B cell (primary cell): ENCODE results near the gene MFAP3L. TPM values are rescaled to one million over a fixed set of nuclear protein-coding genes. Genes with fewer than 3 reads are reported as not detected.

Experiments
- ATAC-seq: fragments of 200-7000 bp; cut with Tn5 transposase; one replicate; pipeline ENCODE4 v1.10.0; 2021; ENCODE audit warnings: low read depth, mild to moderate bottlenecking, moderate number of reproducible peaks, moderate library complexity
- CTCF ChIA-PET: fragments of 350-600 bp; sonication (Branson Sonifier 250); formaldehyde crosslinking; loops from one replicate; lab custom pipeline; 2021; ENCODE audit warnings: antibody characterized with exemption, inconsistent platforms; lab: Charles Lee
- POLR2A ChIA-PET: fragments of 350-600 bp; sonication (Branson Sonifier 250); formaldehyde crosslinking; loops from one replicate; lab custom pipeline; 2021; ENCODE audit warnings: antibody characterized with exemption; lab: Charles Lee
- DNase-seq: peaks from one replicate; pipeline ENCODE4 v3.0.0; 2013
- H2AFZ ChIP-seq: 2 replicates; pipeline ENCODE4 v1.6.1; 2012; ENCODE audit warnings: mild to moderate bottlenecking, low read depth, low read length; ENCODE audit not compliant: insufficient read depth, poor library complexity, severe bottlenecking
- H3K27ac ChIP-seq, 2 donors: 1 replicate in 1 of 2; 2 replicates in 1 of 2; pipeline ENCODE4 v1.5.1; 2012 to 2013; ENCODE audit warnings: low read length in 2 of 2, mild to moderate bottlenecking in 2 of 2, moderate library complexity in 1 of 2
- H3K27me3 ChIP-seq, 4 experiments: fragments of 200-600 bp in 1 of 4; sonication (generic) in 1 of 4; replicated peaks in 1 of 4; 1 replicate in 2 of 4; 2 replicates in 2 of 4; pipeline versions ENCODE4 v1.6.1 to v1.7.0; 2013 to 2016; ENCODE audit warnings: low read length in 3 of 4, mild to moderate bottlenecking in 2 of 4, mixed read lengths in 1 of 4, moderate library complexity in 1 of 4; ENCODE audit not compliant: insufficient read depth in 4 of 4, control insufficient read depth in 3 of 4; ENCODE audit errors: control extremely low read depth in 1 of 4
- H3K36me3 ChIP-seq, 2 experiments: replicated peaks in 1 of 2; 1 replicate in 1 of 2; 2 replicates in 1 of 2; pipeline versions ENCODE4 v1.6.1 to v1.7.1; 2013; ENCODE audit warnings: low read length in 1 of 2; ENCODE audit not compliant: insufficient read depth in 2 of 2, control insufficient read depth in 1 of 2; ENCODE audit errors: control extremely low read depth in 1 of 2, extremely low read depth in 1 of 2
- H3K4me1 ChIP-seq, 2 donors: fragments of 200-600 bp in 1 of 2; sonication (generic) in 1 of 2; 1 replicate in 1 of 2; 2 replicates in 1 of 2; pipeline versions ENCODE4 v1.5.1 to v1.6.1; 2013 to 2017; ENCODE audit warnings: low read length in 2 of 2; ENCODE audit not compliant: control insufficient read depth in 2 of 2, insufficient read depth in 2 of 2
- H3K4me2 ChIP-seq: replicated peaks from 2 replicates; pipeline ENCODE3; 2012; ENCODE audit warnings: mild to moderate bottlenecking, low read depth, low read length; ENCODE audit not compliant: poor library complexity, severe bottlenecking
- H3K4me3 ChIP-seq, 5 experiments: fragments of 200-600 bp in 1 of 5; sonication (generic) in 1 of 5; 1 replicate in 3 of 5; 2 replicates in 2 of 5; pipeline versions ENCODE4 v1.5.1 to v1.7.0; 2011 to 2016; ENCODE audit warnings: low read length in 4 of 5, mild to moderate bottlenecking in 4 of 5, low read depth in 2 of 5, control low read depth in 1 of 5, moderate library complexity in 1 of 5; ENCODE audit not compliant: insufficient read depth in 1 of 5; ENCODE audit errors: control extremely low read depth in 1 of 5, extremely low read depth in 1 of 5
- H3K79me2 ChIP-seq: fragments of 200-600 bp; sonication (generic); one replicate; pipeline ENCODE4 v1.6.0; 2016; ENCODE audit warnings: low read length; ENCODE audit not compliant: control insufficient read depth, insufficient read depth
- H3K9ac ChIP-seq: fragments of 200-600 bp; sonication (generic); 2 replicates; pipeline ENCODE4 v1.6.1; 2017; ENCODE audit warnings: mild to moderate bottlenecking, low read length, moderate library complexity
- H3K9me3 ChIP-seq, 3 donors: one replicate each; pipeline versions ENCODE4 v1.6.1 to v1.7.1; 2013; ENCODE audit warnings: low read length in 2 of 3; ENCODE audit not compliant: control insufficient read depth in 2 of 3, insufficient read depth in 1 of 3; ENCODE audit errors: control extremely low read depth in 1 of 3
- H4K20me1 ChIP-seq: 2 replicates; pipeline ENCODE4 v1.6.0; 2012; ENCODE audit warnings: mild to moderate bottlenecking, low read length; ENCODE audit not compliant: insufficient read depth, control insufficient read depth, poor library complexity, severe bottlenecking
- H3K27ac Mint-ChIP-seq: one replicate; pipeline ENCODE4 v1.8.0; 2021; ENCODE audit warnings: mixed read lengths
- H3K27me3 Mint-ChIP-seq: one replicate; pipeline ENCODE4 v1.8.0; 2021; ENCODE audit warnings: mixed read lengths
- H3K4me1 Mint-ChIP-seq: one replicate; pipeline ENCODE4 v1.8.0; 2021; ENCODE audit warnings: mixed read lengths
- H3K4me3 Mint-ChIP-seq: one replicate; pipeline ENCODE4 v1.8.0; 2021; ENCODE audit warnings: mixed read lengths
- H3K9me3 Mint-ChIP-seq: one replicate; pipeline ENCODE4 v1.8.0; 2022; ENCODE audit warnings: mixed read lengths; ENCODE audit not compliant: insufficient read depth
- CTCF ChIP-seq: fragments of 200-600 bp; IDR thresholded peaks from one replicate; pipeline ENCODE4 v1.8.0; 2022; ENCODE audit warnings: antibody characterized with exemption, mild to moderate bottlenecking
- EZH2 ChIP-seq: IDR thresholded peaks from 2 replicates; pipeline ENCODE4 v1.6.1; 2012; ENCODE audit warnings: borderline replicate concordance, low read depth, mild to moderate bottlenecking, moderate library complexity, low read length; ENCODE audit not compliant: insufficient read depth, poor library complexity, severe bottlenecking
- WGBS: methylation state at CpG from one replicate; pipeline ENCODE4 v1.1.5; 2013; ENCODE audit warnings: missing lambda C conversion rate; ENCODE audit not compliant: insufficient coverage; 5-methylcytosine and 5-hydroxymethylcytosine counted together
- intact Hi-C: fragments of 100-400 bp; cut with micrococcal nuclease; formaldehyde crosslinking; loops from one replicate; pipeline ENCODE4 v1.10.0; 2022
- polyA plus RNA-seq: library from polyadenylated mRNA; depleted of rRNA; stranded (reverse); fragments of >200 nt; gene quantifications from 2 replicates; pipeline ENCODE4 v1.2.3, GENCODE V29; 2012
- total RNA-seq, 2 donors: library from RNA; stranded (reverse); fragments of 120-200 nt in 1 of 2; gene quantifications; 1 replicate in 1 of 2; 2 replicates in 1 of 2; pipeline versions ENCODE4 v1.2.3 to v1.2.4, GENCODE V29; 2013 to 2022

The MFAP3L gene
- total and polyA plus RNA-seq, 2 donors (not counting 1 experiment from before 2014, with no cell fraction given): 0.37 to 0.63 TPM

- no peak overlapping the region for H3K27ac Mint-ChIP-seq
- Histone ChIP-seq H3K4me3 (no peak overlapping the region), H3K9ac (no peak overlapping the region), H3K27ac (no peak overlapping the region), H3K36me3 (no peaks in the 10 kb centered on the region), H2AFZ (no peak overlapping the region), H3K9me3 (peaks cover 0 to 1% (median 0%) of the 10 kb centered on the region in 3 donors), H3K4me2 (no peak overlapping the region), H3K27me3 (no peaks in the 10 kb centered on the region), H4K20me1 (no peaks in the 10 kb centered on the region), H3K79me2 (no peaks in the 10 kb centered on the region), H3K4me1 (no peaks in the 10 kb centered on the region)
- TF ChIP-seq EZH2 (no peak), CTCF (no peak)
- peaks cover 14% of the 10 kb centered on the region for H3K27me3 Mint-ChIP-seq
- WGBS: 100% methylated on average over 5 of the region's 6 CpGs
- POLR2A ChIA-PET: no interaction called here
- no peak overlapping the region for H3K4me3 Mint-ChIP-seq
- CTCF ChIA-PET: no interaction called here
- H3K9me3 Mint-ChIP-seq: peaks cover 3% of the 10 kb centered on the region
- ATAC-seq: no peak
- intact Hi-C loops: no loop called here
- H3K4me1 Mint-ChIP-seq: no peaks in the 10 kb centered on the region
- DNase-seq: no peak
Measured at GRCh38 chr4:169988252-169988651, 37.9 kb downstream of the MFAP3L start.

- DNase-seq: no peak
- WGBS: 100% methylated on average over 1 of the region's 6 CpGs
- Histone ChIP-seq H3K4me2 (no peak overlapping the region), H3K36me3 (no peaks in the 10 kb centered on the region), H4K20me1 (no peaks in the 10 kb centered on the region), H3K4me3 (no peak overlapping the region), H3K79me2 (no peaks in the 10 kb centered on the region), H3K9ac (no peak overlapping the region), H2AFZ (no peak overlapping the region), H3K4me1 (no peaks in the 10 kb centered on the region), H3K27me3 (no peaks in the 10 kb centered on the region), H3K9me3 (peaks cover 0 to 1% (median 0%) of the 10 kb centered on the region in 3 donors), H3K27ac (no peak overlapping the region)
- TF ChIP-seq EZH2 (no peak), CTCF (no peak)
- POLR2A ChIA-PET: no interaction called here
- no peaks in the 10 kb centered on the region for H3K4me1 Mint-ChIP-seq
- CTCF ChIA-PET: no interaction called here
- H3K9me3 Mint-ChIP-seq: peaks cover 3% of the 10 kb centered on the region
- intact Hi-C loops: no loop called here
- peaks cover 14% of the 10 kb centered on the region for H3K27me3 Mint-ChIP-seq
- no peak for ATAC-seq
- H3K4me3 Mint-ChIP-seq: no peak overlapping the region
- H3K27ac Mint-ChIP-seq: no peak overlapping the region
Measured at GRCh38 chr4:169987327-169988228, 38.6 kb downstream of the MFAP3L start.
